Measurements from ENCODE around the gene MAGI1. TPM values are rescaled to one million over a fixed set of nuclear protein-coding genes. Genes with fewer than 3 reads are reported as not detected.

Gene MAGI1
- total RNA-seq, 4 donors from 2014 or later, result 49.5 to 72.1 (median 67.6) TPM

DNA sequence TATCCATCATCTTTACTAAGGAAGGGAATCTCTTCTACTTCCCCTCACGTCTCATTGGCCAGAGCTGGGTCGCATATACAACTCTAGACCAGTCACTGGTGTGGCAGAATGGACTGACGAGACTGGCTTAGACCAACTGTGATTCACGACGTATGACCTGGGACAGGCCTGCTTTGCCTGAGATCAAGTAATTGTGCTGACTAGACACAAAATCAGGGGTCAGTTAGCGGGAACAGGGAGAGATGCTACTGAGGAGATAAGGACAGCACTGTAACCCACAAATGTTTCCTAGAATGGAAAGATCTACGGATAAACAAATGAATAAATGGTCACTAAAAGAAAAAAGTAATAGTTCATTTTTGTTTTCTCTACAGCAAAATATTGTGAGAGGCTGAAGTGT is 308.3 kb downstream of the MAGI1 start:
- TF ChIP-seq, protein P1, sequence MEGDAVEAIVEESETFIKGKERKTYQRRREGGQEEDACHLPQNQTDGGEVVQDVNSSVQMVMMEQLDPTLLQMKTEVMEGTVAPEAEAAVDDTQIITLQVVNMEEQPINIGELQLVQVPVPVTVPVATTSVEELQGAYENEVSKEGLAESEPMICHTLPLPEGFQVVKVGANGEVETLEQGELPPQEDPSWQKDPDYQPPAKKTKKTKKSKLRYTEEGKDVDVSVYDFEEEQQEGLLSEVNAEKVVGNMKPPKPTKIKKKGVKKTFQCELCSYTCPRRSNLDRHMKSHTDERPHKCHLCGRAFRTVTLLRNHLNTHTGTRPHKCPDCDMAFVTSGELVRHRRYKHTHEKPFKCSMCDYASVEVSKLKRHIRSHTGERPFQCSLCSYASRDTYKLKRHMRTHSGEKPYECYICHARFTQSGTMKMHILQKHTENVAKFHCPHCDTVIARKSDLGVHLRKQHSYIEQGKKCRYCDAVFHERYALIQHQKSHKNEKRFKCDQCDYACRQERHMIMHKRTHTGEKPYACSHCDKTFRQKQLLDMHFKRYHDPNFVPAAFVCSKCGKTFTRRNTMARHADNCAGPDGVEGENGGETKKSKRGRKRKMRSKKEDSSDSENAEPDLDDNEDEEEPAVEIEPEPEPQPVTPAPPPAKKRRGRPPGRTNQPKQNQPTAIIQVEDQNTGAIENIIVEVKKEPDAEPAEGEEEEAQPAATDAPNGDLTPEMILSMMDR (IDR thresholded peaks at IDR 0.05), result no peak
- no peak for TF ChIP-seq POLR2A (IDR thresholded peaks at IDR 0.05)
- no peak overlapping the region for H3K27ac ChIP-seq
- H3K36me3 ChIP-seq, result no peaks in the 10 kb centered on the region
- peaks cover 0 to 11% (median 0%) of the 10 kb centered on the region in 4 donors for H3K4me1 ChIP-seq
- no peak for DNase-seq
- H3K4me3 ChIP-seq, result no peak overlapping the region
- H3K9me3 ChIP-seq, result no peaks in the 10 kb centered on the region
- no peaks in the 10 kb centered on the region for H3K27me3 ChIP-seq

DNA sequence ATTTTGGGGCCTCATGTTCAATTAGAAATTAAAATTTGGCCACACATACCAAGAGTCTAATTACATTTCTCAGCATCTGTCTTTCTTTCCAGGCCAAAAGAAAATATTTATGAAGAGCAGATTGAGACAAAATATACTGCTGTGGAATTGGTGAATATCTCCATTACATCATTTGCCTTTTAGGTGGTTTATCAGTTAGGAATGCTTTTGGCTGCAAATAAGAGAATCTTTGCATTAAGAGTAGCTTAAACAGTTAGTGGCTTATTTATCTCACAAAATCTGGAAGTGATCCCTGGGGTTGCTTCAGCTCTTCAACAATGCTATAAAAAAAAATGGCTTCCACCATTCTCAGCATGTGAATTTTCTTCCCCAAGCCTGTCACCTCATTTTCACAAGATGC is 308.7 kb downstream of the MAGI1 start:
- no peak for DNase-seq
- H3K4me3 ChIP-seq, result no peak overlapping the region
- H3K27me3 ChIP-seq, result no peaks in the 10 kb centered on the region
- TF ChIP-seq, protein P1 (IDR thresholded peaks at IDR 0.05), result no peak
- no peak for TF ChIP-seq POLR2A (IDR thresholded peaks at IDR 0.05)
- H3K27ac ChIP-seq, result no peak overlapping the region
- H3K9me3 ChIP-seq, result no peaks in the 10 kb centered on the region
- peaks cover 0 to 11% (median 0%) of the 10 kb centered on the region in 4 donors for H3K4me1 ChIP-seq
- H3K36me3 ChIP-seq, result no peaks in the 10 kb centered on the region

GRCh38 chr3:65729555-65729954 is 309.2 kb downstream of the MAGI1 start:
- no peaks in the 10 kb centered on the region for H3K36me3 ChIP-seq
- TF ChIP-seq POLR2A (IDR thresholded peaks at IDR 0.05), result no peak
- TF ChIP-seq, protein P1 (IDR thresholded peaks at IDR 0.05), result no peak
- no peak overlapping the region for H3K27ac ChIP-seq
- H3K4me1 ChIP-seq, result peaks cover 0 to 11% (median 0%) of the 10 kb centered on the region in 4 donors
- DNase-seq, result no peak
- no peaks in the 10 kb centered on the region for H3K27me3 ChIP-seq
- H3K4me3 ChIP-seq, result no peak overlapping the region
- H3K9me3 ChIP-seq, result no peaks in the 10 kb centered on the region

DNA sequence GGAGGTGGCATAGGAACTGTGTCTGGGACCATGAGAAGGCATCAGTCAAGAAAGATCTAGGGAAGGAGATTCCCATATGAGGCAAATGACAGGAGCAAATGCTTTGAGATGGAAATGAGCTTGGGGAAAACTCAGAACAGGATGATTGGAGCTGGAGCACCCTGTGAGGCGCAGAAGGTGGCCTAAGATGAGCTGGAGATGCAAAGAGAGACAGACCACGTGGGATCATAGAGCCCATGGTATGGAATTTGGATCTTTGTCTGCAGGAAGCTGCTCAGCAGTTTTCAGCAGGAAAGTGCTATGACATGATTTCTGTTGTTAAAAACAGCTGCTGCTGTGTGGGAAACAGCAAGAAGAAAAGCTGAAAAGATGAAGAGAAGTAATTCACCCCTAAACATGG is 310.6 kb downstream of the MAGI1 start:
- no peak overlapping the region for H3K4me3 ChIP-seq
- peaks cover 0 to 11% (median 0%) of the 10 kb centered on the region in 4 donors for H3K4me1 ChIP-seq
- H3K27me3 ChIP-seq, result no peaks in the 10 kb centered on the region
- no peaks in the 10 kb centered on the region for H3K36me3 ChIP-seq
- H3K27ac ChIP-seq, result no peak overlapping the region
- TF ChIP-seq POLR2A (IDR thresholded peaks at IDR 0.05), result no peak
- TF ChIP-seq, protein P1 (IDR thresholded peaks at IDR 0.05), result no peak
- no peaks in the 10 kb centered on the region for H3K9me3 ChIP-seq
- no peak for DNase-seq

DNA sequence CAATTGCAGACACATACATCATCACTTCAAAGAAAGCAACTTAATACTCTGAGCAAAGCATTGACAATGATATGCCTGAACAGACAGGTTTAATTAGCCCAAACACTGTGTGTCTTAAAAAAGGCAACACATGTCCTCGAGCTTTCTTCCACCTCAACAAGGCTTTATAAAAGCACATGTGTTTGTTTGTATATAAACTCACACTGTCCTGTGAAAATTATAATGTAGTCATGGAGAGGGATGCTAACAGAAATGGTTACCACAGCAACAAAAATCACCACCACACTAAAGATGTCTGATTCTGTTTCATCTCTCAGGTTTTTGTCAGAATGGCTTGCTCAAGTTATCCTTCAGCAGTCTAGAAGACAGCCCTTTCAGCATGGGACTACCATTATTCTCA is 314.7 kb downstream of the MAGI1 start:
- H3K4me3 ChIP-seq, result no peak overlapping the region
- DNase-seq, result no peak
- H3K27me3 ChIP-seq, result no peaks in the 10 kb centered on the region
- no peak overlapping the region for H3K27ac ChIP-seq
- H3K36me3 ChIP-seq, result no peaks in the 10 kb centered on the region
- no peaks in the 10 kb centered on the region for H3K9me3 ChIP-seq
- no peaks in the 10 kb centered on the region for H3K4me1 ChIP-seq
- TF ChIP-seq, protein P1 (IDR thresholded peaks at IDR 0.05), result no peak
- TF ChIP-seq POLR2A (IDR thresholded peaks at IDR 0.05), result no peak

DNA sequence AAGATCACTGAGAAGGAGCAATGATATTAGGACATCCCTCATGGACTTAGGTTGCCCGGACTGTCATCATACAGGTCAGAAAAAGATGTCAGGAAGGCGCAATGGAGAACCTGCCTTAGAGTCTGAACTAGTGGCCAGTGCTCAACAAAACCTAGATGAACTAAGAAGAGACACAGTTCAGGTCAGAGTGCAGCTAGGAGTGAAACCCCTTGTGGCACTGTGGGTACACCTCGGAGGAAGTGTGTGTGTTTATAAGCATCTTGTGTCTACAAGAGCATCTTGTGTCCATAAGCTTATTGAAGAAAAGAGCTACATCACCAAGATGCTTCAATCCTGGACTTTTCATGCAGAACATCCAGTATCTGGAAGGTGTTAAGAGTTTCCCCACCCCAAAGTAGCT is 315.7 kb downstream of the MAGI1 start:
- Histone ChIP-seq H3K27ac (no peak overlapping the region), H3K9me3 (no peaks in the 10 kb centered on the region), H3K36me3 (no peaks in the 10 kb centered on the region), H3K4me1 (no peaks in the 10 kb centered on the region), H3K27me3 (no peaks in the 10 kb centered on the region), H3K4me3 (no peak overlapping the region)
- TF ChIP-seq, protein P1 (IDR thresholded peaks at IDR 0.05), result no peak
- TF ChIP-seq POLR2A (IDR thresholded peaks at IDR 0.05), result no peak
- DNase-seq, result no peak
